Activated naive CD8-positive, alpha-beta T cell treated with anti-CD3 and anti-CD28 coated beads, Interleukin-2, amount 50 U/mL, for 16 hours (primary cell): ENCODE data around the gene INSC.

Source experiments
- DNase-seq: peaks from one replicate; pipeline ENCODE4 v3.0.0-alpha.2; 2020; ENCODE audit warnings: low read depth, low spot score

Gene INSC

DNA sequence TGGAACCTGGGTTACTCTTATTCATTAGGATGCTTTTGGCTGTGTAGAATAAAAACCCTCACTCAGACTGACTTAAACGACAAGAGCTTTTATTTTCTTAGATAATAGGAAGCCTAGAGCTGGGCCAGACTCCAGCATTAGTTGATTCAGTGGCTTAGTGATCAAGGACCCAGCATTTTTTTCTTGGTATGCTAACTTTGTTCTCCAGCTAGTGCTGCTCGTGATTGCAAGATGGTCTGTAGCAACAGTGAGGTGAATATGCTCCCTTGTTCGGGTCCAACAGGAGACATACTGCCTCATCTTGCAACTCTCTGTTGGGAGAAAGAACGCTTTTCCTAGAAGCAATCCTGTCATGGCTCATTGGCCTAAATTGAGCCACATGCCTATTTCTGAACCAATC lies 33.4 kb downstream of the INSC start:
- DNase-seq: no peak

DNA sequence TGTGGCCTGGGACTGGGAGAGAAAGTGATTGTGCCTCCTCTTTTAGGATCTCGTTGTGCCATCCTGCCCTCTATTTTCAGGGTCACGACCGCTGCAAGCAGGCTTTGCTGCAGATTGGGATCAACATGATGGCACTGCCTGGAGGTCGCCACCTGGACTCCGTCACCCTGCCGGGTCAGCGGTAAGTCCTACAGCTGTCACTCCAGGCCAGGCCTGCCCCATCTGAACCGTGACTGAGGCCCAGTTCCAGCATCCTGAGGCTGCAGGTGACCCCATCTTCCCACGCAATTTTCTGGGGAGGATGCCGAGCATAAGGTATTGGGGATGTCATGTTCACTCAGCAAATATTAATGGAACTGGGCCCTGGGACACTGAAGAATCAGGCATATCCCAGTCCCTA lies 34.3 kb downstream of the INSC start:
- DNase-seq: no peak

DNA sequence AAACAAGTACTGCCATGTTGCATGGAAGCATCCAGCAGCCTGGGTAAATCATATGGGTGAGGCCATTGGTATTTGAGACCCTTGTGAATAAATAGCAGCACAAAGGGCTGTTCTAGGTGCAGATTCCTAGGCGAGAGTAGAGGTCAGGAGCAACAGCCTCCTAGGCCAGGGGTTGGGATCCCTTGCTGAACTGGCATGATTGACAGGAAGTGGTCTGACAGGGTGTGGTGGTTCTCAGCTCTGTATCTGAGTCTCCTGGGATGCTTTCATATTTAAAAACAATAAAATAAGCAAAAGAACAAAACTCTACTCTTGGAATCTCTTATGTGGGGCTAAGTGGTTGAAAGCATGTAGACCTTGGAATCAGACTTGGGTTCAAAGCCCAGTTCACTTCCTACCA lies 35.8 kb downstream of the INSC start:
- DNase-seq: no peak

DNA sequence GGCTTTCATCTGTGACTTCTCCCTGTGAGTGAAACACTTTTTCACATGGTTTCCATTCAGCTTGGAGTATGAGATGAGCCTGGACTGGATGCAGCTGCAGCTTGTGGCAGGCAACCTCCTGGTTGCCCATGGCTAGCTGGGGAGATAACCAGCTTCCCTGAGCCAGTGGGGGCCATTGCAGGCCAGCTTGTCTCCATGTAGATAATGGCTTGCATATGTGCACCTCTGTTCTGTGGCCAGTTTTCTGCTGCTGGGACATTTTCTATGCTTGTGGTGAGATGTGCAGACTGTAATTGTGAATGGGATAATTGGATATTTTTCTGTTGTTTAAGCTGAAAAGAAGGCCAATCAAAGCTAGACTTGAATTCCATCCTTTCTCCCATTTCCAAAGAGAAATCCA lies 38.5 kb downstream of the INSC start:
- no peak for DNase-seq

DNA sequence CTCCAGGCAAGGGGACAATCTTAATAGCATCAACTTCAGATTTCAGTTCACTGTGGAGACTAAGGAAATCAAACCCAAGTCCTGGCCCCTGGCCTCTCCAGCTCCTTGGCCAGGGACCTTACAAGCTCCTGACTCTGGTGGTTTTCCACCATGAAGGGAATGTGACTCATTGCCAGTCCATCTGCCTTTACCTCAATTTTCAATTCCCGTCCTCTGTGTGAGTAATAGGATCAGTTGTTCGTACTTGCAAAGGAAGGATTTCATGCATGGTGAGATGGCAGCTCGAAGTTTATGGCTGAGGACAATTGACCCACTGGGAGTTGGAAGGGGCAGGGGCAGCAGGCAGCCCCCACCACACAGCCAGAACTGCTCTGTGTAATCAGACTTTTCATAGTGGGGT lies 42.5 kb downstream of the INSC start:
- DNase-seq: no peak

DNA sequence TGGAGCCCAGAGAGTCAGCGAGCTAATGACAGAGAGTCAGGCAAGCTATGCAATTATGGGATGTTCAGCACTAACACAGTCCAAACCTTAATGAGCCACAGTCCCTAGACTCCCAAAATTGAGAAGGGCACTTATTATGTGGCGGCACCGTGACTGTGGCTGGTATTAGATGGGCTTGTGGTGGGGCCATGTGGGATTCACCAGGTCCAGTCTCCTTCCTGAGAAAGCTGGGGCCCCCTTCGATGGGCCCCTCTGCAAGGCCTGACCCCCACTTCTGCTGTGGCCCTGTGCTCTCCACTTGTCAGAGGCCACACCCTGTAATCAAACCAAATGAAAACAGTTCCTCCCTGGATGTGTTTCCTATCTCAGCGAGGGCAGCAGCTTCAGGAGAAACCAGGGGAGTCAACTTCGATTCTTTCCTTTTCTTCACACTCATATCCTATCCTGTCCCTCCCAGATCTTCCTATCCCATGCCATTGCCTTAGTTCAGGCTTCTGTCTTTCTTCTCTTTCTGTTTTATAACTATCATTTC lies 42.9 kb downstream of the INSC start:
- no peak for DNase-seq

DNA sequence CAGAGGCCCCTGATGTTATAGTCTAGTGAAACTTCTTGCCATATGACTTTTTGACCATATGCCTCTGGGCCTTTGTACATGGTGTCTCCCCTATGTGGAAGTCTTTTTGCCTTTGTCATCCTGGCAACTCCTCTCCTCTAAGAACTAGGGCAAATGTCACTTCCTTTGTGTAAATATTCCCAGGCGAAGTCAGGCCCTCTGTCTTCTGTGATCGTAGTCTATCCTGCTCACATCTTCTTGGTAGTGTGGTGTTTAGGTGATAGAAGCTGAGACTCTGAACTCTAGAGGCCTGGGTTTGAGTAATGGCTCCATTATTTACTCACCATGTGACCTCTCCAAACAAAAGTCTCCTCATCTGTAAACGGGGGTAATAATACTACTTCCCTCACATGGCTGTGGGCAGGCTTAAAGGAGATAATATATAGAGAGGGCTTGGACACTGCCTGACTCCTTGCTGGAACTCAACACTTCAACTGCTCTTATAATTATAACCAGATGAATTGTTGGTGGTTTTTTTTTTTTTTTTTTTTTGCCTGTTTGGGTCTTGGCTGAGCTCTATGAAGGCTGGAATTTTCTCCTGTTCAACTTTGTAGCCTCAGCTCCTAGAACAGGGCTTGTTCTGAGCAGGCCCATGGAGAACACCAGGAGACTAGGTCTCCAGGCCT lies 43.8 kb downstream of the INSC start:
- no peak for DNase-seq

DNA sequence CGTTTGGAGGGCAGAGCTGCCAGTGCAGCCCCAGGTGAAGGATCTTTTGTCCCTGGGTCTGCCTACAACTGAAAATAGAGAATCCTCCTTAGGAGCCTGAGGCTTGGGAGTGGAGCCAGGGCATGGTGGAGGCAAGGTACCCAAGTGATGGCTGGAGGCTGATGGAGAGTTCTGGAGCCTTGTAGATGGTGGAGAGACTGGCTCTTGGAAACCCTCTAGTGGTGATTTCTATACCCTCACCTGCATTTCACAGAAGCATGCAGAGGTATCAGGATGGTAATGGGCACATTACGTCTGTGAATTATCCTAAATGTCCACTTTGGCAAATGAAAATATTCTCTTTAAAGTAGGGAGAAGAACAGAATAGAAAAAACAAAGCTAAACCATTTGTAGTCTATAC lies 44.4 kb downstream of the INSC start:
- no peak for DNase-seq

DNA sequence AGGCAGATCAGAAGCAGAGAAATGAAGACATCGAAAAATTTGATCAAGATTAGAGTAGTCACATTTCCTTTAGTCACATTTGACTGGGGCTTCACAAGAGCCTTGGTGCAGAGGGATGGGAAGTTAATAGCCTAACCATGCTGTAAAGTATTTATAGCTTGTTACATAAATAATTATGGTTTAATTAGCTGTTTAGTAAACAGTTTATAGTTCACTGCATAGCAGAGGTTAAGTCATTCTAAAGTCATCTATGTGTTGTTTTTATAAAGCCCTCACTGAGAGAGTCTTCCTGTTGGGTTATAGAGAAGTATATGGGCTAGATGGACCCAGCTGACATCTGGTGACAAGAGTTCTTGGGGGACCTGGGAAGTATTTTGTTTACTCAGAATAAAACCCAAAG lies 47.1 kb downstream of the INSC start:
- no peak for DNase-seq

DNA sequence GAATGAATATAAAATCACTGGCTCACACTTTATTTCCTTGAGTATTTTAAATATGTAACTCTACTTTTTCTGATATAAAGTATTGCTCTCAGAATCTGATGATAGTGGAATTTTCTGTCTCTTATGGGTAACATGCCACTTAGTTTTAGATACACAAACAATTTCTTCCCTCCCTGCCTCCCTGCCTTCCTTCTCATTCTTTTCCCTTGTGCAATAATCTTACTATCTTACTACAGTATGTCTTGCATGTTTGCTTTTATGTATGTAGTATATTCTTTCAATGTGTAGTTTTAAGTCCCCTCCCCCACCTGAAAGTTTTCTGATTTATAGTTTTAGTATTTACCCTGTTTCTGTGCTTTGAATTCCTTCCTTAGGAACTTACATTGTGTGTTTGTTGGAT lies 48.4 kb downstream of the INSC start:
- DNase-seq: no peak

DNA sequence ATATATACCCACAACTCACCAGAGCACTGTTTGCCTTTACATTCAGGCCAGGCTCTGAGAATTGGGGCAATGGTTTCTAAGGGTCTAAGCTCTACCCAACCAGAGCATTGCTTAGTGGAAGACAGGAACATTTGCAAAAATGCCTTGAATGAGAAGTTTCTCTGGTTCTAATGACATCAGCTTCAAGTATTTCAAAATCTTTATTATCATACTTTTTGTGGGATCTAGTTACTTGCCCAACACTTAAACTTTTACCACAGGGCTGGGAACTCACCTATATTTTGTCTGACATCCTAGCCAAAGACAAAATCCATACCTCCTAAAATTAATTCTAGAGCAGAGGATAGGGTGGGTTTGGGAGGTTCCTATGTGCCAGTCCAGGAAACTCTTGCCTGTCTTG lies 51.5 kb downstream of the INSC start:
- DNase-seq: no peak

DNA sequence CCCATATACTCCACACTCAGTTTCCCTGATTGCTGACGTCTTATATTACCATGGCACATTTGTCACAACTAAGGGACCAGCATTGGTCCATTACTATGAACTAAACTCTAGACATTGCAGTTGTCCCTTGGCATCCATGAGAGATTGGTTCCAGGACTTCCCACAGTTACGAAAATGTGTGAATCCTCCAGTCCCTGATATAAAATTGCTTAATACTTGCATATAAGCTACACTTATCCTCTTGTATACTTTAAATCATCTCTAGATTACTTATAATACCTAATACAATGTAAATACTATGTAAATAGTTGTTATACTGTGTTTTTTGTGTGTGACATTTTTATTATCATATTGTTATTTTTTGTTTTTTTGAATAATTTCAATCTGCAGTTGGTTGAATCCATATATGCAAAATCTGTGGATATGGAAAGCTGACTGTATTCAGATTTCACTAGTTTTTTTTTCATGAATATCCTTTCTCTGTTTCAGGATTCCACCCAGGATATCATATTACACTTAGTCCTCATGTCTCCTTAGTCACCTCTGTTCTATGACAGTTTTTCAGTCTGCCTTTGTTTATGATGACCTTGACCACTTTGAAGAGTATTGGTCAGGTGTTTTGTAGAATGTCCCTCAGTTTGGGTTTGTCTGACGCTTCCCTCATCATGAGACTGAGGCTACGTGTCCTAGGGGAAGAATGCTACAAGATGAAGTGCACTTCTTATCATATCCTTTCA lies 55.3 kb downstream of the INSC start:
- no peak for DNase-seq

DNA sequence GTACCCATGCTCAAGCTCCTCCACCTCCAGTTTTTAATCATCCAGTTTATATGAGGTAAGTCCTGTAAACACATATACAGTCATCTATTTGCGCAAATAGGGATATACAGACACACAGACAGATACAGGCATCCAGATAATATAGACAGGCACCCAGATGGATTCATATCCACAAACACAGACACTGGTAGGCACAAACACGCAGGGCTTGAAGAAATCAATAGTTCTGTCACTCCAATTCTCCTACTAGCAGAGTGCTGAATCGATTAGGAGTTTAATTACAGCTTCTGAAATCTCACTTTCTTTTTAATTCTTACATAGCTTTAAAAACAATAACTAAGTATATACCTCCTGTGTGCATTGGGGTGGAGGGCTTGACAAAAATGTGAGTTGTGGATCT lies 56.0 kb downstream of the INSC start:
- no peak for DNase-seq

DNA sequence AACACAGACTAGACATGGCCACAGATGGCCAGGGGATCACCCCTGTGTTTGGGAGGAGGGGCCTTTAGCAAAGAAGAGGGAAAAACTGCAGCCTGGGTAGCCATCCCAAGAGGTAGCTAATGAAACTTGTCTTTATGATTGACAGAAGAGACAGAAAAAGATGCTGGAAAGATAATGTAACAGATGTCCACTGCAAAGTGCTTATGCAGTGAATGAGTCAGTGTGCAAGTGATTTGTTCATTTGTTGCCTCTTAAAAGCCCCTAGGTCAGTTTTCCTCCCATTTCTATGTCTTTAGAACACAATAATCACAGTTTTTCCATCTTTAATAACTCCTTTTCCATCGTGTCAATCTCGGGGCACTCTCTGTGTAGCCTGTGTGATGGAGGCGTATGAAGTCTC lies 57.2 kb downstream of the INSC start:
- no peak for DNase-seq

DNA sequence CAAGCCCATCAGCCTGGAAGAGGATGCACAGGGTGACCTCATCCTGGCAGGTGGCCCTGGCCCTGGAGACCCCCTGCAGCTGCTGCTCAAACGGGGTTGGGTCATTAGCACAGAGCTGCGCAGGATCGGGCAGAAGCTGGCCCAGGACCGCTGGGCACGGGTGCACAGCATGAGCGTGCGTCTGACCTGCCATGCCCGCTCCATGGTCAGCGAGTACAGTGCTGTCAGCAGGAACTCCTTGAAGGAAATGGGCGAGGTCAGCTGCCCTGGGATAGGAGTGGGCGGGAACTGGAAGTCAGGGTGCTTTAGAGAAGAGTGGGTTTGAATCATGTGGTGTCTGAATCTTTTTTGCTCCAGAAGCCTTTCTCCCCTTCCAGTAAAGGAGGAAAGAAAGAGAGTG lies 61.1 kb downstream of the INSC start:
- no peak for DNase-seq

DNA sequence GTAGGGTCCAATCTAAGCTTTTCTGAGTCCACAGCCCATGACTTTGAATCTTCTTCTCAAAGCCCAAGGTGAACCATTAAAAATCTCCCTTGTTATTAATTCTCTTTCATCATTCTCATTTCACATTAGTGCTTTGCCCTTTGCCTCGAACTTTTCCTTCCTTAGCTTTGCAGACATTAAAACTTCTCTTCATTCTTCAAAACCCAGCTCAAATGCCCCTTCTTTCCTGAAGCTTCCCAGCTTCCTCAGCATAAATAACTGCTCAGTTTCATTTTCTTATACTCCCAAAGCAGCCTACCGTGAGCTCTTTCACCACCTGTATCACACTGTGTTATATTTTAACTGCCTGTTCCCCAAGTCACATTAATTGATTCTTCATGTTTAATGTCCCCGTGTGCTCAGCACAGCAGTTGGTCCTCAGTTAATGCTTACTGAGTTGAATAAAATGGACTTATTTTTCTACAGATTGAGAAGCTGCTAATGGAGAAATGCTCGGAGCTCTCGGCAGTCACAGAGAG lies 62.0 kb downstream of the INSC start:
- DNase-seq: no peak

DNA sequence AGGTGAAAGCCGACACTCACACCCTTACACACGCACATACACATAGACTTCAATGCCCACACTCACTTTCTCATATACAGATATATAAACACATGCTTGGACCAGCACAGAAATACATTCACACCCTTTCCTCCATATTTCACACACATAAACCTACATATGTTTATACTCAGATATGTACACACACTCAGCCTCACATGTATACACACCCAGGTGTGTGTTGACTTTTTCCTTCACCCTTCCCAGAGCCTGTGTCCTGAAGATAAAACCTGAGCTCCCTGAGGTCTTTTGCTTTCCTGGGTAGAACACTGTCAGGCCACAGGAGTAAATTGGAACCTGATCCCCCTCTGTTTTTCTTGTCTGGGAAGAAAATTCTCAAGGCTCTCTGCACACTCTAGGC lies 62.8 kb downstream of the INSC start:
- DNase-seq: no peak

DNA sequence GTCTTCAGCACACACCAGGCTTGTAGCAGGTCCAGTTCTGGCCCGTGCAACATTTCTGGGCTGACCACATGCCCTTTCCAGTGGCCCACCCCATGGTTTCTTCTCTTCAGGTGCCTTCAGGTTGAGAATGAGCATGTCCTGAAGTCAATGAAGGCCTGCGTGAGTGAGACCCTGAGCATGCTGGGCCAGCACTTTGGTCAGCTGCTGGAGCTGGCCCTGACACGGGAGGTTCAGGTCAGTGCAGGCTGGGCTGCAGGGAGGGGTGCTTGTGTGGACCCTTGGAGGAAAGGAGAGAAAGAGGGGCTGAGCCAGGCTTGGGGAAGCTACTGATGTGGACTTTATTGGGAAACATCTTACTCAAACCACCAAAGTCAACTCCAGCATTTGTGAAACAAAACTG lies 63.5 kb downstream of the INSC start:
- DNase-seq: no peak

DNA sequence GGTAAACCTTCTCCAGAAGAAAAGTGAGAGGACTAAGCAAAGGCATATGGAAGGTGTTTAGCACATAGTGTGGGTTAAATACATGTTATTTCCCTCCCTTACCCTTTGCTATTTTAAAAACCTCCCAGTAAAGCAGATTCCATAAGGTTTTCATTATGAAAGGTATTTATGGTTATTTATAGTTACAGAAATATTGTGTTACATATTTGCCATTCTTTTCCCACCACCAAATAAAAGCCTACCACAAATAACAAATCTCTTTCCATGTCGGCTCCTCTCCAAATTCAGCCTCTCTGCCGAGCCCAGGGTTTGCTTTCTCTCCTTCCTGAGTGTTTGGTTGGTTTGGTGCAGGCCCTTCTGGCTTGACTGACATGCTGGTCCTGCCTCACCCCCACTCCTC lies 64.4 kb downstream of the INSC start:
- no peak for DNase-seq

DNA sequence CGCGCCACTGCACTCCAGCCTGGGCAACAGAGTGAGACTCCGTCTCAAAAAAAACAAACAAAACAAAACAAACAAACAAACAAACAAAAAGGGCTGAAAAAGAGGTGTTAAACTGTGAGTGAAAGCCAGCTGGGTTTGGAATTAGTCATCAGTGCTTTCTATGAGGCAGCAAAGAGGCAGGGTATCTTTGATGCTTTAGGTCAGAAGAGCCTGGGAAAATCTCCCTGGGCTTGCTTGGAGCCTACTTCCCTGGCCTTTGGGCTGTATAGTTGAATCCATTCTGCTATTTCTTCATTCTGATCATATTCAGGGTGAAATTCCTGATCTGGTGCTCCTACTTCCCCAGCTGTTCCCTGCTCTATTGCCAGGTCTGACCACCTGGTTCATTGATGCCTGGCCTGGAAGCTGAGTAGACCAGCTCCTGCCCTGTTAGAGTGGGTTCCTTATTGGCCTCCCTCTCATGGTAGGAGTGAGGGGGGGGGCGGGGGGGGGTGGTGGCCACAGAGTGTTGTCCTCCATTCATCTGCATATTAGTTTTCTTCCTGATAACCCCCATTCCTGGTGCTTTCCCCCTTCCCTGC lies 65.6 kb downstream of the INSC start:
- DNase-seq: no peak

DNA sequence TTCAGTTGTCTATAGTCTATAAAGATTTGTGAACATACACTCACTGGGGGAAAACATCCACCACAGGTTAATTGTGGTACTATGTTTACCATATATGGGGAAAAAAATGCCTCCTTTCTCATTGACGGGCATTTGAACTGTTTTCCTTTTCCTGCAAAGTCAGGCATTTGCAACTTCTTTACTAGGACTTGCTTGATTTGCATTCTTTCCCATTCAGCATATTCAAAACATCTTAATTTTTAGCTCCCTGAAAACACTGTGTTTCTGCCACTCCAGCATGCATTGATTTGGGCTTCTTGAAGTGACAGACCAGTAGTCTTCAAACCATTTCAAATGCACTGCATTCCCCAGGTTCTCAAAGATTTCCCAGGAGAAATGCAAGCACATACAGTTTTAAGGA lies 67.6 kb downstream of the INSC start:
- DNase-seq: no peak

DNA sequence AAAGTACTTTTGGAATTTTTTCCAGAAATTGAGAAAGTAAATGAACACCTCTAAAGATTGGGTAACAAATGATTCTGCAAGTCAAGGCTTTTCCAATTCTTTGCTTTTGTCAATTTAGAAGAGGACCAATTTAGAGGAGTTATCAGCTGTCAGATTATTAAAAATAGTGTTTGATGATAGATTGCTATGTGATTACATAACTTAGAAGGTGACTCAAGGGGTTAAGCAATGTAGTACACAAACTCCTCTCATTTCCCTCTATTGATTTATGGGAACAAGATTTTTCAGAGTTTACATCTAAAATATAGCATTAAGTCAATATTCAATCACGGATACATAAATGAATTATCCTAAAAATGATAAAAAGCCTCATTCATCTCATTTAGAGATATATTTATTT lies 70.3 kb downstream of the INSC start:
- no peak for DNase-seq

DNA sequence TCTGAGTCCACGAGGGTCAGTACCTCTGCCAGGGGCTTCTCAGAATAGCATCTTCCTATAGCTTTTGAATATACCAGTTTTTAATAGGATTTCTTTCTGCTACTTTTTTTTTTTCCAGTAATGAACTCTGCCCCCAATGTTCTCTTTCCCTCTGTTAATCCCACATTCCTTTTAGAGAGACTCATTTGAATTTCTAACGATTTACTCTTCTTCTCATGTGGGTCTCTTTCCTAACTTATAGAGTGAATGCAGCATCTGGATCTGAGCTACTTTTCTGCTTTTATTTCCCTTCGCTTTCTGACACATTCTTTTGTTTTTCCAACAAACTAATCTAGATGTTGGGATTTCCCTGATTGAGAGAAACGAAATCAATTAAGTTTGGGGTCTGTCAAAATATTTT lies 71.4 kb downstream of the INSC start:
- DNase-seq: no peak
